ENCODE measurements around the gene PLAC9. TPM values are rescaled to one million over a fixed set of nuclear protein-coding genes. Genes with fewer than 3 reads are reported as not detected.

The PLAC9 gene
- total and polyA plus RNA-seq, 2 donors (not counting 3 experiments of a cell fraction or from before 2014, with no cell fraction given), result 1.7 to 2.0 TPM

DNA sequence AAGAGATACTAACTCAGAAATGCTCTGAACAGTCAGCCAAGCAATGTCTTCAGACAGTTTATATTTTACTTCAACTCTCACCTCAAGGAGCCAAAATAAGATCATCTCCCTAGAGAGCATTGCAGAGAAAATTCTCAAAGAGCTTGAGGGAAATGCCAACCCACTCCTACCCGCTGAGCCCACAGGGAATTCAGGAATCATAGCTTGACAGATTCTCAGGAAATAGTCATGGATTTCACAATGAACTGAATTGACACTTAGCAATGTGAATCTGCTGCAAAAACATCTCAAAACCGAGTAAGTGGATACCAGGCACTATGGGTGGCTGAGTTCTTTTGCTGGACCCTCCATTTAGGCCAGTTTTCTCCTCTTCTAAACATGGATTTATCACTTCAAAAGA lies 9.8 kb upstream of the PLAC9 start:
- dilution Hi-C loops (cut with MboI; ENCODE audit: extremely low pct_ligation_motif_present, low sequenced_read_pairs), result no loop called here

More for the DNA sequence above, 9.8 kb upstream of the PLAC9 start:
- intact Hi-C loops (cut with micrococcal nuclease), result no loop called here
- DNase-seq (ENCODE audit: low read depth, low spot score) (no peak), FAIRE-seq (no peak)
- Histone ChIP-seq H3K4me2 (ENCODE audit: insufficient read depth, low read length) (no peak overlapping the region), H3K9me1 (replicated peaks; ENCODE audit: control insufficient read depth, extremely low read depth, insufficient read depth, low read length) (no peaks in the 10 kb centered on the region), H3K27me3 (ENCODE audit: control insufficient read depth in 2 of 2, insufficient read depth in 2 of 2, low read length in 2 of 2) (peaks cover 2 to 4% of the 10 kb centered on the region in 2 experiments), H3K9ac (replicated peaks; ENCODE audit: extremely low read depth, insufficient read depth, low read length) (no peak overlapping the region), H3K36me3 (ENCODE audit: control insufficient read depth in 2 of 2, extremely low read depth in 1 of 2, insufficient read depth in 2 of 2, low read length in 2 of 2) (no peaks in the 10 kb centered on the region), H3K27ac (ENCODE audit: insufficient read depth, low read depth, low read length) (no peak overlapping the region), H2AFZ (ENCODE audit: low read depth, low read length) (no peak overlapping the region), H3K79me2 (ENCODE audit: control insufficient read depth, insufficient read depth, low read length) (no peaks in the 10 kb centered on the region), H3K9me3 (replicated peaks; ENCODE audit: control insufficient read depth, insufficient read depth, low read length) (no peaks in the 10 kb centered on the region), H4K20me1 (replicated peaks; ENCODE audit: control insufficient read depth, extremely low read depth, insufficient read depth, low read length) (no peaks in the 10 kb centered on the region), H3K4me3 (replicated peaks in 1 of 3; ENCODE audit: insufficient read depth in 1 of 3, low read depth in 1 of 3, low read length in 3 of 3) (no peak overlapping the region), H3K4me1 (ENCODE audit: control insufficient read depth, extremely low read depth, insufficient read depth, low read length) (no peaks in the 10 kb centered on the region)
- POLR2A ChIA-PET, result no interaction called here
- no TSS peak for BruUV-seq (replicated peaks)
- CTCF ChIA-PET, result interaction anchor here (1.1 kb wide), 1 partner anchor 43 kb away, joined by 3 read pairs; no protein-coding TSS in a partner anchor
- TF ChIP-seq GATA2 (IDR thresholded peaks at IDR 0.05; ENCODE audit: insufficient read depth, insufficient read length, low read depth, low read length) (no peak), POLR2AphosphoS5 (IDR thresholded peaks at IDR 0.05; ENCODE audit: insufficient read depth, low read depth, low read length) (no peak), FOS (IDR thresholded peaks at IDR 0.05; ENCODE audit: borderline replicate concordance, insufficient read depth, low read length) (no peak), MYC (IDR thresholded peaks at IDR 0.05; ENCODE audit: low read depth, low read length) (no peak)
- TF ChIP-seq, protein P1, sequence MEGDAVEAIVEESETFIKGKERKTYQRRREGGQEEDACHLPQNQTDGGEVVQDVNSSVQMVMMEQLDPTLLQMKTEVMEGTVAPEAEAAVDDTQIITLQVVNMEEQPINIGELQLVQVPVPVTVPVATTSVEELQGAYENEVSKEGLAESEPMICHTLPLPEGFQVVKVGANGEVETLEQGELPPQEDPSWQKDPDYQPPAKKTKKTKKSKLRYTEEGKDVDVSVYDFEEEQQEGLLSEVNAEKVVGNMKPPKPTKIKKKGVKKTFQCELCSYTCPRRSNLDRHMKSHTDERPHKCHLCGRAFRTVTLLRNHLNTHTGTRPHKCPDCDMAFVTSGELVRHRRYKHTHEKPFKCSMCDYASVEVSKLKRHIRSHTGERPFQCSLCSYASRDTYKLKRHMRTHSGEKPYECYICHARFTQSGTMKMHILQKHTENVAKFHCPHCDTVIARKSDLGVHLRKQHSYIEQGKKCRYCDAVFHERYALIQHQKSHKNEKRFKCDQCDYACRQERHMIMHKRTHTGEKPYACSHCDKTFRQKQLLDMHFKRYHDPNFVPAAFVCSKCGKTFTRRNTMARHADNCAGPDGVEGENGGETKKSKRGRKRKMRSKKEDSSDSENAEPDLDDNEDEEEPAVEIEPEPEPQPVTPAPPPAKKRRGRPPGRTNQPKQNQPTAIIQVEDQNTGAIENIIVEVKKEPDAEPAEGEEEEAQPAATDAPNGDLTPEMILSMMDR (IDR thresholded peaks at IDR 0.05; ENCODE audit: extremely low read depth in 1 of 2, insufficient read depth in 1 of 2, low read depth in 1 of 2, low read length in 2 of 2), result no peak
- TF ChIP-seq, protein P2, sequence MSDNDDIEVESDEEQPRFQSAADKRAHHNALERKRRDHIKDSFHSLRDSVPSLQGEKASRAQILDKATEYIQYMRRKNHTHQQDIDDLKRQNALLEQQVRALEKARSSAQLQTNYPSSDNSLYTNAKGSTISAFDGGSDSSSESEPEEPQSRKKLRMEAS (IDR thresholded peaks at IDR 0.05; ENCODE audit: insufficient read depth, insufficient read length), result no peak
